Natural killer cell (primary cell): Measurements from ENCODE around the gene NAV2. TPM values are rescaled to one million over a fixed set of nuclear protein-coding genes. Genes with fewer than 3 reads are reported as not detected.

Experiments used
- ATAC-seq, 3 donors: fragments of 150-1000 bp in 2 of 3; fragments of 200-7000 bp in 1 of 3; cut with Tn5 transposase; 1 replicate in 1 of 3; 2 replicates in 2 of 3; pipeline ENCODE4 v1.10.0; 2021; ENCODE audit warnings: mild to moderate bottlenecking in 2 of 3, moderate library complexity in 2 of 3
- DNase-seq, 2 donors: peaks; one replicate each; pipeline versions ENCODE4 v3.0.0 to v3.0.0-alpha.2; 2013 to 2021; ENCODE audit warnings: mixed read lengths in 1 of 2
- H3K27ac ChIP-seq: one replicate; pipeline ENCODE4 v1.5.1; 2013; ENCODE audit warnings: mild to moderate bottlenecking, low read length
- H3K27me3 ChIP-seq: one replicate; pipeline ENCODE4 v1.6.1; 2013; ENCODE audit warnings: low read length; ENCODE audit not compliant: control insufficient read depth, insufficient read depth
- H3K36me3 ChIP-seq: one replicate; pipeline ENCODE4 v1.6.1; 2013; ENCODE audit warnings: low read length; ENCODE audit not compliant: control insufficient read depth, insufficient read depth
- H3K4me1 ChIP-seq: one replicate; pipeline ENCODE4 v1.6.1; 2013; ENCODE audit warnings: low read length; ENCODE audit not compliant: control insufficient read depth, insufficient read depth
- H3K4me3 ChIP-seq: one replicate; pipeline ENCODE4 v1.5.1; 2013; ENCODE audit warnings: low read length
- H3K9me3 ChIP-seq: one replicate; pipeline ENCODE4 v1.6.1; 2013; ENCODE audit warnings: low read length; ENCODE audit not compliant: control insufficient read depth, insufficient read depth
- H3K27ac Mint-ChIP-seq, 2 donors: one replicate each; pipeline ENCODE4 v1.8.0; 2022; ENCODE audit warnings: mild to moderate bottlenecking in 2 of 2, mixed read lengths in 2 of 2, moderate library complexity in 1 of 2
- H3K27me3 Mint-ChIP-seq, 2 donors: one replicate each; pipeline ENCODE4 v1.8.0; 2022; ENCODE audit warnings: low read depth in 2 of 2, mixed read lengths in 2 of 2
- H3K36me3 Mint-ChIP-seq: one replicate; pipeline ENCODE4 v1.8.0; 2022; ENCODE audit warnings: mixed read lengths
- H3K4me1 Mint-ChIP-seq, 2 donors: one replicate each; pipeline ENCODE4 v1.8.0; 2022; ENCODE audit warnings: mixed read lengths in 2 of 2
- H3K4me3 Mint-ChIP-seq: one replicate; pipeline ENCODE4 v1.8.0; 2022; ENCODE audit warnings: mild to moderate bottlenecking, moderate library complexity, mixed read lengths
- H3K9me3 Mint-ChIP-seq, 2 donors: one replicate each; pipeline ENCODE4 v1.8.0; 2022; ENCODE audit warnings: mixed read lengths in 2 of 2
- WGBS: methylation state at CpG from one replicate; pipeline ENCODE4 v1.1.7; 2013; ENCODE audit warnings: missing lambda C conversion rate; ENCODE audit not compliant: insufficient coverage; 5-methylcytosine and 5-hydroxymethylcytosine counted together
- intact Hi-C: fragments of 100-400 bp; cut with micrococcal nuclease; formaldehyde crosslinking; loops from one replicate; pipeline ENCODE4 v1.14.2; 2022
- total RNA-seq, 4 donors: library from RNA; stranded (reverse); fragments of 120-200 nt in 1 of 4; gene quantifications; one replicate each; pipeline versions ENCODE4 v1.2.3 to v1.2.4, GENCODE V29; 2013 to 2022
- TF ChIP-seq, protein P1 (sequence below): fragments of 200-600 bp; IDR thresholded peaks from one replicate; pipeline ENCODE4 v1.8.0; 2022; ENCODE audit warnings: antibody characterized with exemption

The NAV2 gene
- total RNA-seq, 3 donors from 2014 or later (not counting 1 experiment from before 2014, with no cell fraction given), result 0.14 to 1.6 (median 0.43) TPM

DNA sequence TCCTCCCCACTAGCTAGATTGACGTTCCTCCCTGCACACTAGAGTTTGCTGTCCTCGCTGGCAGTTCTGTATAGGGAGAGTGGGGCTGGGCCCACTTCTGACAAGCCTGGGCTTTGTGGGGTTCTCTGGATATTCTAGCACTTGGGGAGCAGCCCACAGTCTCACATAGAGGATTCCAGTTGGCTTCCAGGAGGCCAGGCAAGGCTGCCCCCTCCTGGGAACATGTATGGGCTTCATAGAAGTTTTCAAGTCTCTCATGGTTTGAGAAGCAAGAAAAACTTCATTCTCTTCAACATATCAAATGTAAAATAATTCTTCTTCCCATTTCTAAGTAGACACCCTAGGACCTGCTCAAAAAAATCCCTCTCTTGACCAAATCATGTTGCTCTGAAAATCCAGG lies 87.5 kb downstream of the NAV2 start:
- Mint-ChIP-seq H3K4me1 (no peaks in the 10 kb centered on the region), H3K27ac (no peak overlapping the region), H3K36me3 (no peaks in the 10 kb centered on the region), H3K27me3 (peaks cover 9 to 27% of the 10 kb centered on the region in 2 donors), H3K9me3 (no peaks in the 10 kb centered on the region), H3K4me3 (no peak overlapping the region)
- H3K27me3 ChIP-seq, result no peaks in the 10 kb centered on the region
- no peak for ATAC-seq
- H3K36me3 ChIP-seq, result no peaks in the 10 kb centered on the region
- TF ChIP-seq, protein P1, sequence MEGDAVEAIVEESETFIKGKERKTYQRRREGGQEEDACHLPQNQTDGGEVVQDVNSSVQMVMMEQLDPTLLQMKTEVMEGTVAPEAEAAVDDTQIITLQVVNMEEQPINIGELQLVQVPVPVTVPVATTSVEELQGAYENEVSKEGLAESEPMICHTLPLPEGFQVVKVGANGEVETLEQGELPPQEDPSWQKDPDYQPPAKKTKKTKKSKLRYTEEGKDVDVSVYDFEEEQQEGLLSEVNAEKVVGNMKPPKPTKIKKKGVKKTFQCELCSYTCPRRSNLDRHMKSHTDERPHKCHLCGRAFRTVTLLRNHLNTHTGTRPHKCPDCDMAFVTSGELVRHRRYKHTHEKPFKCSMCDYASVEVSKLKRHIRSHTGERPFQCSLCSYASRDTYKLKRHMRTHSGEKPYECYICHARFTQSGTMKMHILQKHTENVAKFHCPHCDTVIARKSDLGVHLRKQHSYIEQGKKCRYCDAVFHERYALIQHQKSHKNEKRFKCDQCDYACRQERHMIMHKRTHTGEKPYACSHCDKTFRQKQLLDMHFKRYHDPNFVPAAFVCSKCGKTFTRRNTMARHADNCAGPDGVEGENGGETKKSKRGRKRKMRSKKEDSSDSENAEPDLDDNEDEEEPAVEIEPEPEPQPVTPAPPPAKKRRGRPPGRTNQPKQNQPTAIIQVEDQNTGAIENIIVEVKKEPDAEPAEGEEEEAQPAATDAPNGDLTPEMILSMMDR, result no peak
- H3K27ac ChIP-seq, result no peak overlapping the region
- no CpG with 5 or more reads among the region's 2 CpGs for WGBS
- intact Hi-C loops, result no loop called here
- no peaks in the 10 kb centered on the region for H3K4me1 ChIP-seq
- H3K9me3 ChIP-seq, result no peaks in the 10 kb centered on the region
- DNase-seq, result no peak
- H3K4me3 ChIP-seq, result no peak overlapping the region

DNA sequence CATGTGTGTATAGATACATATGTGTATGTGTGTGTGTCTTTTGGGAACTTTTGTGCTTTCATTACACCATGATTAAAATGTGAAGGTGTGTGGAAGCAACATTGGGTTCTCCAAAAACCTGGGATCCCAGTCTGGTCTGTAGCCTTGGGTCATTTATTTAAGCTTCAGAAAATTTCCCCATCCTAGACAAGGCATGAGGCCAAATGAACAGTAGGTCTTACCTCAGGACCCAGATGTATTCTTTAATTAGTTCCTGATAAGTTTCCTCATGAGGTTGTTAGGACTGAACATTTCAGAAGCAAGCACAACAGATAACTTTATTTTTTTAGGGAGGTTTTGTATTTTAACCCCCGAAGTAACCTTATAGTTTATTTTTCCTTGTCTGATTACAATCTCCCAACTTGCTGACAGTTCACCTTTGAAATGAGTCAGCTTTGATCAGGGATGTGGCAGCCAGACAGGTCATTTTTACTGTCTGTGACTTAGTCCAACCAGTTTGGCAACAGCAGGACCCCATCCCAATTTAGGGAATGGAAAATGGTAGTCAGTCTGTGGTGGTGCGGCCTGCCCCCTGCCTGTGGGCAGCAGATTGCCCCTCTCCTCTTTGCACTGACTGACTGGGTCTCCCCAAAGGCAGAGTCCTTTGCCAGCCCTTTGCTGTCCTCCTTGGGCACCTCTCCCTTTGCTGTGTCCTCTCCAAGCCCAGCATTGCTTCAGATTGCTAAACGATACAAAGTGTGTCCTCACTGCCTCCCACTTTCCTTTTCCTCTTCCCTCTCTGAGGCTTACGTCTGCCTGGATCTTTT lies 88.3 kb downstream of the NAV2 start:
- 50% methylated on average over 4 of the region's 4 CpGs for WGBS
- intact Hi-C loops, result no loop called here
- TF ChIP-seq, protein P1, result no peak

DNA sequence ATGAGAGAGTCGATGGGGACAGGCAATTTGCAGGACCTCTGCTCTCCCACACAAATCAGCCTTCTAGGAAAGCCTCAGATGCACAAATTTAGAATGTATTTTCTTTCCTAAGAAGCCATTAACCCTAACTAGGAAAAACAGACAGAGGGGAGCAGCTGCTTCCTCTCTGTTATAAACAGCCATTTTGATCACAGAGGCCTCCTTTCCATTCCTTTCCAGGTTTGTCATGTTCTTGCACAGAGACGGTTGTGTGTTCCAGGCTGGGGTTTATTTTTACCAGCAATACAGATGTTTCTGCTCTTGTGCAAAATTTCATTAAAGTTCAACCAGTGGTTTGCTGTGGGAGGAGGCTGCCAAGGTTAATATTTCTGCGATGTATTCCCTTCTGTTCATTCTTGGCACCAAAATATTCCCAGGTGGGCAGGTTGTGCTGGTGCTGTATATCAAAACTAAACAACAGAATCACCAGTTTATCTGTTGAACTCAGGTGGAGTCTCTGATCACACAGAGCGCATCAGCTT lies 90.2 kb downstream of the NAV2 start:
- Histone ChIP-seq H3K9me3 (no peaks in the 10 kb centered on the region), H3K4me3 (no peak overlapping the region), H3K4me1 (no peaks in the 10 kb centered on the region), H3K36me3 (no peaks in the 10 kb centered on the region), H3K27me3 (no peaks in the 10 kb centered on the region), H3K27ac (no peak overlapping the region)
- ATAC-seq, result no peak
- 100% methylated on average over 3 of the region's 4 CpGs for WGBS
- intact Hi-C loops, result no loop called here
- Mint-ChIP-seq H3K36me3 (no peaks in the 10 kb centered on the region), H3K4me3 (no peak overlapping the region), H3K27me3 (peaks cover 3 to 28% of the 10 kb centered on the region in 2 donors), H3K4me1 (no peaks in the 10 kb centered on the region), H3K27ac (no peak overlapping the region), H3K9me3 (no peaks in the 10 kb centered on the region)
- no peak for DNase-seq
- TF ChIP-seq, protein P1, result no peak

More for the DNA sequence above, 88.3 kb downstream of the NAV2 start:
- no peaks in the 10 kb centered on the region for H3K4me1 ChIP-seq
- Mint-ChIP-seq H3K27ac (no peak overlapping the region), H3K4me3 (no peak overlapping the region), H3K27me3 (peaks cover 9 to 24% of the 10 kb centered on the region in 2 donors), H3K9me3 (no peaks in the 10 kb centered on the region), H3K36me3 (no peaks in the 10 kb centered on the region), H3K4me1 (no peaks in the 10 kb centered on the region)
- no peaks in the 10 kb centered on the region for H3K27me3 ChIP-seq
- H3K27ac ChIP-seq, result no peak overlapping the region
- H3K36me3 ChIP-seq, result no peaks in the 10 kb centered on the region
- ATAC-seq, result no peak
- no peaks in the 10 kb centered on the region for H3K9me3 ChIP-seq
- H3K4me3 ChIP-seq, result no peak overlapping the region
- DNase-seq, result no peak
